NT2/D1 (cell line): Measurements from ENCODE around the gene SEZ6.

Source experiments
- SUZ12 ChIP-seq: IDR thresholded peaks from 2 replicates; pipeline ENCODE4 v1.6.1; 2011; ENCODE audit not compliant: insufficient read length, insufficient read depth; ENCODE audit errors: extremely low read depth
- YY1 ChIP-seq: IDR thresholded peaks from 2 replicates; pipeline ENCODE4 v1.6.1; 2011; ENCODE audit not compliant: insufficient read length, insufficient read depth
- ZNF274 ChIP-seq: IDR thresholded peaks from 2 replicates; pipeline ENCODE4 v1.6.1; 2011; ENCODE audit warnings: mild to moderate bottlenecking, low read depth, low read length

DNA sequence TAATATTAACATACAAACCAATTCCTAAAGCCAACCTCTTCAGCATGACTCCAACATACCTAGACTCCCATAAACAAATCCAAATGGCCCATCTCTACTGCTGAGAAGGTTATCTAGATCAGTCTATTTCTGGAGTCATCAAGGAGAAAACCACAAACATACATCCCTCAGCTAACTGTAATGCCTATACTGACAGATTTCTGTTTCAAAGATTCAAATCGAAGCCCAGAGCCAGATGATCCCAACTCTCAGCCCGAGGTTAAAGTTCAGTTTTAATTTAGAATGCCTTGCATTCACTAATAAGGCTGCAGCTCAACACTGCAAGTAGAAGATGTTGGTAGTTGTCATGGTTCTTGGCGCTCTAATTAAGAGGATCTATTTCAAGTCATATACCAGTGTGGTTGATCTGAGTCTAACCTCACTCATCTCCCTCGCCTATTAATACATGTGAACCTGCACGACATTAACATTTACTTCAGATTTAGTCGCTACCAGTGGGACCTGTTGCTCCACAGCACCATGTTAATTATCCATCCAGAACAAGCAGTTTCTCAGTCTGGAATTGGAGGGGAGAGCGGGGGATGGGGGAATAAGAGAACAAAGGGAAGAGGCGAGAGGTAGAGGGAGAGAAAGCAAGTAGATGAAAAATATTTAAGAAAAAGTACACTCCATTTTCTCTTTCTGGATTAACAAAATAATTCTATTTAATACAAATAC lies 69.9 kb downstream of the SEZ6 start:
- no peak for TF ChIP-seq SUZ12
- TF ChIP-seq ZNF274, result no peak
- TF ChIP-seq YY1, result no peak
